HG03342 (cell line): ENCODE measurements around the gene BST2.

ENCODE experiments used
- ATAC-seq: cut with Tn5 transposase; IDR thresholded peaks from one replicate; pipeline ENCODE4 v1.9.1; 2021; ENCODE audit warnings: mild to moderate bottlenecking, moderate library complexity; ENCODE audit not compliant: unreplicated experiment

Gene BST2

DNA sequence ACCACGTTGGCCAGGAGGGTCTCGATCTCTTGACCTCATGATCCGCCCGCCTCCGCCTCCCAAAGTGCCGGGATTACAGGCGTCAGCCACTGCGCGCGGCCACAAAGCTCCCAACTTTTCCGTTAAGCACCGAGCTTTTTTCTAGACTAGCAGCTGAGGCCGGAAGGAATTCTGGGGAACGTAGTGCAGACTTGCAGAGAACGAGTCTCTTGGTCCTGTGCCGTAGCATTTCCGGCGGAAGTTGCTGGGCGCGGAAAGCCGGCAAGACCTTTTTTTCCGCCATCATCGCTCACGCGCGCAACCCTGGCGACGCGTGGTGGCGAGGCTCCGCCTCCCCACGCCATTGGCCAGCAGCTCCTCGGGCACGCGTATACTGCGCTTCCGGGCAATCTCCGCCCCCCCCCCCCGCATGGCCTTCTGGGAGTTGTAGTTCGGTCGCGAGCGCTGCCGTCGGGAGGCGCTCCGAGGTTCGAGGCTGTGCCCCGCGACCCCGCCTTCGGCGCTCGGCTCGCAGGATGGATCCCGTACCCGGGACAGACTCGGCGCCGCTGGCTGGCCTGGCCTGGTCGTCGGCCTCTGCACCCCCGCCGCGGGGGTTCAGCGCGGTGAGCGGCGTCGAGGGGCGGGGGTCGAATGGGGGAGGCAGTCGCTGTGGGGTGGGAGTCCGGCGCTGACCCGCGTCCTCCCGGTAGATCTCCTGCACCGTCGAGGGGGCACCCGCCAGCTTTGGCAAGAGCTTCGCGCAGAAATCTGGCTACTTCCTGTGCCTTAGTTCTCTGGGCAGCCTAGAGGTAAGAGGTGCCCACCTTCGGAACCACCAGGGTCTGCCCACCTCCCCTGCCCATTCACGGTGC is 14.4 kb upstream of the BST2 start, which contains the start of gene MVB12A:
Gene MVB12A (plus strand): TSS at position 427 of the 854 bp plus-strand sequence. CDS start 89 bp downstream, at position 516.
- ATAC-seq = peak; percentile 86

DNA sequence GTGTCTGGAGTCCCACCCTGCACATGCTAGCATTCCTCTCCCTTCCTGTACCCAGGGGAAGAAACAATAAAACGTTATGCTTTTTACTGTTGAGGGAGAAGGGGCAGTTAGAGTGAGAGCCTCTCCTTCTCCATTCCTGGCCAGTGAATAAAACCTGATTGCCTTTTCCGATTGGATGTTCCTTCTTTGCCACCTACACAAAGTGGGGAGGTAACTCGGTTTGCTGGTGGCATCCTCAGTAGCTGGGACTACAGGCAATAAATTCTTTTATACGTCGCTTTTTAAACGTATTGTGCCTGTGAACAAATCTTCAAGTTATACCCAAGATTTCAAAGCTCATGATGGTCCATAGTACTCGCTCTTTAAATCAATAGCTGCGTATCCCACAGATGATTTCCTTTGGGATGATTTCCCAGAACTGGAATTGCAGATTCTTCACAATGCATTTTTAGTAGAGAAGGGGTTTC is 13.8 kb upstream of the BST2 start:
- ATAC-seq = no peak

DNA sequence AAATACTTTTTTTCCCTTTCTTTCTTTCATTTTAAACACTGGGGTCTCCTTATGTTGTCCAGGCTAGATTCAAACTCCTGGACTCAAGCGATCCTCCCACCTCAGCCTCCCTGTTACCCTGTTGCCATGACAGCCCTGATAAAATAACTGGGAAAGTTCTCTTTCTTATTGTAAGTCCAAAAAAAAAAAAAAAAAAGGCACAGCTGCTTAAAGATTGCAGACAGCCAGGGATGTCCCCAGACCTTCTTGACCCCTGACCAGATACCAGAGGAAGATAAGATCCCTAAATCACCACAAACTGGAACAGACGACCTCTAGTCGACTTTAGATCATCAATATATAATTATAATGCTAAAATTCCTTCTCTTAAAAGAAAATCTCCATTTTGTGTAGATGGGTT is 13.3 kb upstream of the BST2 start:
- no peak for ATAC-seq

DNA sequence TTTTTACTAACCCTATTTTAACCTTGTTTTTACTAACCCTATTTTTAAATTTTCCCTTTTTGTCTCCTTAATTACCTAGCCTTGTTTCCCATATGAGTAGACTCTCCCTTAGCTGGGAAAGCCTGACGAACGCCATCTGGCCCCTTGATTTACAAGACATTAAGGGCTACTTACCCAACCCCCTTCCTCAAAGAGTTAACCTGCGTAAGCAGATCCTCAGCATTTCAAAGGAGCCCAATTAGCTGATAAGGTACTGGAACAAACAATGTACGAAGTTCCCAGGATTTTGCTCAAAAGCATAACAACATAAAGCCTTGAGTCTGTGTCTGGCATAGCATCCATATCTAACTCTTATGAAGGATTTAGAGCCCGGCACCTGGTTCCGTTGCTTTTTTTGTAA is 9.7 kb upstream of the BST2 start:
- ATAC-seq = no peak

DNA sequence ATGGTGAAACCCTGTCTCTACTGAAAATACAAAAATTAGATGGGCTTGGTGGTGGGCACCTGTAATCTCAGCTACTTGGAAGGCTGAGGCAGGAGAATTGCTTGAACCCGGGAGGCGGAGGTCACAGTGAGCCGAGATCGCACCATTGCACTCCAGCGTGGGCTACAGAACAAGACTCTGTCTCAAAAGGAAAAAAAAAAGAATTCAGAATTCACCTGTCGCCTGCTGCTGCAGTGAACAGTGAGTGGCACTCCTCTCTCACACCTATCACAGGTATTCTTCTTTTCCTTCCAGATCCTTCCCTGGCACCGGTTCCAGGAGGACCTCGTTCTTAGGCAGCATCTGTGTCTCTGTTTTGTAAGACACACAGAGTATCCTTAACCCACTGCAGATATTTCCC is 8.7 kb upstream of the BST2 start:
- no peak for ATAC-seq

DNA sequence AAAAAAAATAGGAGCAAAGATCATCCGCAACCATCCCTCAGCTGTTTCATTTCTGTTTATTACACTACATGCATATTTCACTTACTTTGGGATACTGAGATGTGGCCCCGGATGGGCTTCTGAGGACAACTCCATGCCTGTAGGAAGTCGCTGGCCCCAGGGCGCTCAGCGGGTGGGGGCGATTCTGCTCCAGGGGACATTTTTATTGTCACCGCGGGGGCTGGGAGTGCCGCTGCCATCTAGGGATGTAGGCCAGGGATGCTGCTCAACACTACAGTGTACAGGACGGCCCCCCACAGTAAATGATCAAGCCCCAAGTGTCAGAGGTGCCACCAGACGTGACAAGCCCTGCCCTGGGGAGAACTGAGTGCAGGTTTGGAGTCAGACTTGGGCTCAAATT is 6.4 kb upstream of the BST2 start:
- no peak for ATAC-seq

DNA sequence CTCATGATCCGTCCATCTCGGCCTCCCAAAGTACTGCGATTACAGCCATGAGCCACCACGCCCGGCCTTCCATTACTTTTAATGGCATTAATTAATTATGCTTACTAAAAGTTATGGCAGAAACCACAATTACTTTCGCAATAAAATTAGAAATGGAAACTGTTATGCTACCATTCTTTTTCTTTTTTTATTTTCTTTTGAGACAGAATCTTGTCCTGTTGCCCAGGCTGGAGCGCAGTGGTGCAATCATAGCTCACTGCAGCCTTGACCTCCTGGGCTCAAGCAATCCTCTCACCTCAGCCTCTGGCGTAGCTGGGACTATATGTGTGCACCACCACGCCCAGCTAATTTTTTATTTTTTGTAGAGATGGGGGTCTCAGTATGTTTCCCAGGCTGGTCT is 4.6 kb upstream of the BST2 start:
- no peak for ATAC-seq

DNA sequence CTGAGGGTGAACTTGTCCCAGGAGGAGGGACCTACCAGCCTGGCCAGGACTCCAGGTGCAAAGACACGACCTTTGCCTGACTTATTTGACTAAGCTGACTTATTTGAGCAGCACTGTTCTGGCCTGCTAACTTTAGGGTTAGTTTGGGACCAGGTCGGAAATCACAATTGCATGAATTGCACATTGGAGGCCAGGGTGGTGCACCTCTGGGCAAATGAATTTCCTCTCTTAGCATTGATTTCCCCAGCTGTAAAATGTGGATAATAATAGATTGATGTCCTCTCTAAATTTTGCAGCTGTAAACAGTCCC is 1.4 kb upstream of the BST2 start:
- no peak for ATAC-seq

DNA sequence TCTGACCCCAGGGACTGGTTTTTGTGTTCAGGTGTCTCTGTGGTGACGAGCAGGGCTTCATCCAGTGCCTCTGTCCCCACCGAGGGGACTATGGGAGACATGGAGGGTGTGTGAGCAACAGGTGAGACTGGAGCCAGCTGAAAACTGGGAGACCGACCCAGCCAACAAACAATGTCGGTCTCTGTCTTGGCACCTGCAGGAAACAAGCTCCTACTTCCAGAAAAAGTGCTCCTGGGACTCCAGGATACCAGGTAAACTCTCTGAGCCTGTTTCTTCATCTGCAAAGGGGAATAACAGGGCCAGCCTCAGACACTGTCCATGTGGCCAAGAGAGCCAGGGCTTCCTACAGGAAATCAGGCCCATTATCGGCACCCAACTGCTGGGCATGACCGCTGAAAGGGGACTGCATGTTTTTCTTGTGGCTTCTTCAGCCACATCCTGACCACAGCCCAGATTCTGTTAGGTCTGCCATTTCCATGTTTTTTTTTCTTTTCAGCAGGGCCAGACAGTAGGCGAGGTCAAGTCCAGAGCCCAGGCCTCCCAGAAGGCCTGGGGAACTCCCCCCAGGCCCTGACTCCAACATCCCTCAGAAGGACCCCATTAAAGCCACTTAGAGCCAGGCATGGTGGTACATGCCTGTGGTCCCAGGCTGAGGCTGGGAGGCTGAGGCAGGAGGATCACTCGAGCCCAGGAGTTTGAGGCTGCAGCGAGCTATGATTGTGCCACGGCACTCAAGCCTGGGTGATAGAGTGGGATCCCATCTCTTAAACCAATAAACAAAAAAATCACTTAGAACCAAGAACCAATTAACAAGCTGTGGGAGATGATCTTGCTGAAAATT is 836 bp upstream of the BST2 start:
- ATAC-seq = peak; percentile 30

DNA sequence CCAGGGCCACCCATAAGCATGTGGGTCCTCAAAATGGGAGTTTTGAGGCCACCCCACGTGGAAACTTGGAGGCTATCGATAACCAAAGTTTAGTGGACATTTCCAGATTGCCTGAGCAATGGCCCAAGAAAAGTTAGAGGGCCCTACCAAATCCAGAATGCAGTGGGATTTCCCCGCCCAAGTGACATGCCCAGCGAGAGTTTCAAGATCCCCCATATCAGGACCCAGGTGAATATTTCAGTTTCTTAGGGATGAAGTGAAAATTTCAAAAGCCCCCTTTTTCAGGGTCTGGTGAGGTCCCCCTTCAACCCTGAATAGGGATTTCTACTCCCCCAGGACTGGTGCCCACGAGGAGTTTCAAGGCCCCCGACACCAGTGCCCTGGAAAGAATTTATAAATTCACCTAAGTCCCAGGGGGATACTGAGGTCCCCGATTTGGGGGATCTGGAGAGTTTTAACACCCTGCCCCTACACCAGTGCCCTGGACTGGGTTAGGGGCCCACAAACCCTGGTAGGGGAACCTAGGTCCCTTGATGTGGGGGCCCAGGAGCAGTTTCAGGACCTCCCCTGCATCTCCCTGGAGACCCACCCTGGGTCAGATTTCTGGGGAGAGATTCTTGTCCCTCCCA is 695 bp downstream of the BST2 start:
- ATAC-seq = peak; percentile 32

DNA sequence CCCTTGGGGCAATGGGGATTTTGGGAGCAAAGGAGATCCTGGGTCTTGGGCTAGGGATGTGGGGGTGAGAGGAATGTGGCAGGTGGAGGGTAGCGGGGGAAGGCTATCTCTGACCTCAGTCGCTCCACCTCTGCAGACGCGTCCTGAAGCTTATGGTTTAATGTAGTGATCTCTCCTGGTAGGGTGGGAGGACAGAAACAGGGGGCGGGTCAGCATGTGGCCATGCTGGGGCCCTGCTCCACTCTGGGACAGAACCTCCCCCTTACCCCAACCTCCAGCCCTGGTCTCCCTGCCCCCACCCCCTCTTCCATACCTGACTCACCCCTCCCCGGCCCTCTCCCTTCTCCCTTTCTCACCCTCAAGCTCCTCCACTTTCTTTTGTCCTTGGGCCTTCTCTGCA is 1.4 kb downstream of the BST2 start:
- ATAC-seq = no peak

DNA sequence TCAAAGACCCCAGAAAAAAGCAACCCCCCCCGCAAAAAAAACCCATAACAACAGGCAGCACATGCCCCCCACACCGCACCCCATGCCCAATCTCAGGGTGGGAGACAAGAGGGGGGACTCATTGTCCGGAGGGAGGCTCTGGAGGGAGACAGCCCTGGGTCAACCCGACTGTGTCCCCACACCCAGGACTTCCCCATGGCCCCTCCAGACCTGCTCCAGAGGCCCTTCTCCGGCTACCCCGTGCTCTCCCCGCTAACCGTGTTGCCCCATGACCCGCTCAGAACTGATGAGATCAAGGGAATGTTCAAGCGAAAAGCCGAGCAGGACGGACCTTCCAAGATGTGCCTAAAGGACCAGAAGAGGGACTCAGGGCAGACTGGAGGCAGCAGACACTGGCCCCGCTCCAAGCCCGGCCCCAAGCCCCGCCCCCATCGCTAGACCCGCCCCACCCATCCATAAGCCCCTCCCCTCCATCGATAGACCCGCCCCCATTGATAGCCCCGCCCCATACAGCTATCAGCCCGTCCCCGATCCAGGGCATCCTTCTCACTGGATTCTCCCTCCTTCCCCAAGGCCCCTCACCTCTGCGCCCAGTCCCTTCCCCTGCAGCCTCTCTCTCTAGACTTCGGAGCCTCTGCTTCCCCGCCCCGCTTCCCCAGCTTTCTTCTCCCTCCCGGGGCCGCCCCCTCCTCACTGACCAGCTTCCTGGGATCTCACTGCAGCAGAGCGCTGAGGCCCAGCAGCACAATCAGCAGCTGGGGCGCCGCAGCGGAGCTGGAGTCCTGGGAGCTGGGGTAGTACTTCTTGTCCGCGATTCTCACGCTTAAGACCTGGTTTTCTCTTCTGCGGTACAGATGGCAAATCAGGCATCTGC is 2.2 kb downstream of the BST2 start:
- no peak for ATAC-seq

DNA sequence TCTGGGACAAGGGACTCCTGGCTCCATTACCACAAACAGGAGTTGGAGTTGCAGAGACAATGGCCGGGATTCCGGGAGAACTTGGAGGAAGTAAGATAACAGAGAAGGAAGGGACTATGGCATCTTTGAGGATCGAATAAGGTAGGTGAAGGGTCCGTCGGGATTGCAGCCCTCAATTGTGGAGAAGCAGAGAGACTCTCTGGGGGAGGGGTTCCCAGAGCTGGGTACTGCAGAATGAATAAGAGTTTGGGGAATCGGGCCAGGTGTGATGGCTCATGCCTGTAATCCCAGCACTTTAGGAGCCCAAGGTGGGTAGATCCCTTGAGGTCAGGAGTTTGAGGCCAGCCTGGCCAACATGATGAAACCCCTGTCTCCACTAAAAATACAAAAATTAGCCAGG is 3.8 kb downstream of the BST2 start:
- no peak for ATAC-seq

DNA sequence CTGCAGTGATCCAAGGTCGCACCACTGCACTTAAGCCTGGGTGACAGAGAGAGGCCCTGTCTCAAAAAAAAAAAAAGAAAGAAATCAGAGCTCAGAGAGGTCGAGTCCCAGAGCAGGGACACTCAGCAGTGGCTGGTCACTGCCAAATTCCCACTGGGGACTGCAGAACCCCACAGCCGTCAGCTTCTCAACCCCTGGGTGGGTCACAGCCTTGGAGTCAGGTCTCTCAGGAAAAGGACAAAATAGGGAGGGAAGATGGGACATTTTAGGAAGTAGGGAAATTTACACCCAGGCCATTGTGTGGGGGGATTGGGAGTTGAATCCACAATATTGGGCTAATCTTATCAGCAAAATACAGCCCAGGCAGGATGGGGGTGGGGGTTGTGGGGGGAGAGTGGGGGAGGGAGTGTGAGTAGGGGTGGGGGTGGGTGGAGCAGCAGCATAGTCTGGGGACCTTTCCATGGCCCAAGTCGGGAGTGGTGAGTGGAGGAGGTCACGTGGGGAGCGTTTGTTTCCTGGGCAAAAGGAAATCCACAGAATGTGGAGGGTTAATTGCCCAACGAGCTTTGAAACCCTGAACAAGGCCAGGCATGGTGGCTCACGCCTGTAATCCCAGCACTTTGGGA is 6.4 kb downstream of the BST2 start:
- ATAC-seq = no peak

DNA sequence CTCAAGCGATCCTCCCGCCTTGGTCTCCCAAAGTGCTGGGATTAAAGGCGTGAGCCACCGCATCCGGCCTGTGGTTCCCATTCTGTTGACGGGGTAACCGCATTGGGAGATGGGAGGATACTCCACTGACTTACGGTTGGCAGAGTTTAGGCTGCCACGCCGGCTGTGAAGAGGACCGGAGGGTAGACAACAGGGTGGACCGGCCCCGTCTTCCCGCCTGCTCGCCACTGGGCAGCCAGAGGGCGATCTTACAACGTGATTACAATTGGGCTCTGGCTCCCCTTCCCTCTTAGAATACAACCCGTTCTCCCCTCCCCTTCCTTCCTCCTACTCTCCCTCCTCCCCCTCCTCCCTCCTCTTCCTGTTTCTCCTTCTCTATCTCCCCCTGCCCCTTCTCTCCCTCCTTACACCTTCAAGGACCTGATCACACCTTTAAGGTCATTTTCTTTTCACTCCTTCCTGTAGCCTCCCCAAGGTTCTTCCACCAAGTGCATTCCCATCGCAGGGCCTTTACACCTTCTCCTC is 10.5 kb downstream of the BST2 start:
- no peak for ATAC-seq

DNA sequence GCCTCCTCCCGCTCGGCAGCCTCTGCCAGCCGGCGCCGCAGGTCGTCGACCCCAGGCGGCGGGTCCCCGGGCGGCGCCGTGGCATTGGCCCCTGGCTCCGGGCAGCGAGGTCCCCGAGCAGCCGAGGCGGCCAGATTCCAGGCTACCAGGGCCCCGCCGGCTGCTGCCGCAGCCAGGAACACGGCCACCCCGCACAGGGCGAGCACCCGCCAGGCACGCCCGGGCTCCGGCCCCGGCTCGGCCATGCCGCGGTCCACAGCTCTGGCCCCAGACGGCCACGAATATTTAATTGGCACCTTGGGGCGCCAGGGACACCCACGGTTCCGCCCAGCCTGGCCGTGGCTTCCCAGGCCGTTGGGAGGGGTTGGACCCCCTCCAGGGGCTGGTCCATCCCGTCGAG is 11.5 kb downstream of the BST2 start, which contains the start of gene CCDC194:
Gene CCDC194 (minus strand): TSS at position 283 of the 400 bp plus-strand sequence. CDS start 38 bp downstream, at position 245.
- no peak for ATAC-seq

DNA sequence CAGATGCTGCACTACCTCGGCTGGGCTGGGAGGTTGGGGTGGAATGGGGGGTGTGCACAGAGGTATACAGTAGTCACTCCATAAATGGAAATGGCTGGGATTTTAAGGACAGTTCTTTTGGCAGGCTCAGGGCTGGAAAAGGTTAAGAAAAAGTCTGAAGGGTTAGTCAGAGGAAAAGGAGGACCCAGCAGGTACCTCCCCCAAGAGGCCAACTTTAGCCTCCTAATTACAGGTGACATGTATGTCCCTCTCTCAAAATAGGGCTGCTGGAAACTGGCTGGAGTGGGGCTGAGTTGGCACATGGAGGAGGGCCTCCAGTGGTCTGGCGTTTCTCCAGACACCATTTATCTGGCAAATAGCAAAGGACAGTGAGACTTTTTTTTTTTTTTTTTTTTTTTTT is 12.4 kb downstream of the BST2 start:
- ATAC-seq = no peak

DNA sequence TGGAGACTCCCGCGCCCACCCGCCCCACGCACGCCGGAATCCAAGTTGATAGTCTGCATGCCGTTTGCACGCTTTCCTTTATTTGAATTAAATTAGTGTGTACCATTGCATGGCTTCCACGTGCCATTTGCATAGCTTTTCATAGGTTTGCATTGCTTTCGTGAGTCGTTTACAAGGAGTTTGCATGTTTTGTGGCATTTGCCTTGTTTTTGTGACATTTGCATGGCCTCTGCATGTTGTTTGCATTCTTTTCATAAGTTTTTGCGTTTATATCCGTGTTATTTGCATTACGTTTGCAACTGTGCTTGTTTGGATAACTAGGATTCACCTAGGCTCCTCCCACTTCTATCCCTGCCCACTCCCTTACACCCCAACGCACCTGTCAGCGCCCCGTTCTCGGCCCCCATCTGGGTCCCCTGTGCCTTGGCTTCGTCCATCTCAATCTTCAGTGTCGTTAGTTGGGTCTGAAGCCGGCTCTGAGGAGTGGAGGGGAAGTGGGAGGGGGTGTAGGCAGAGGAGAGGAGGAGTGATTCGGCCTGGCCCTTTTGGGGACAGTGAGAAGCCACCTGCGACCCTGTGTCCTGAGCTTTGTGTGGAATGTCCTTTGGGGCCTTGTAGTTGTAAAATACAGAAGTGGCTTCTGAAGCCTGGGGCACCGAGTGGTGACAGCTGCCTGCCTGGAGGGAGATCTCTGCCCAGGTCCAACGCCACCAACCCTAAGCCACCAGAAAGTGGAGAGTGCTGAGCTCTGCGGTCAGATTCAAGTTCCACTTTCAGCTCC is 13.9 kb downstream of the BST2 start:
- no peak for ATAC-seq
